Body of pancreas (tissue), 4 donors: Measurements from ENCODE around the gene COL26A1. TPM values are rescaled to one million over a fixed set of nuclear protein-coding genes. Genes with fewer than 3 reads are reported as not detected.
A peak's percentile ranks its signal among the peaks of the same experiment; 100 is the strongest.

Experiments used
- ATAC-seq: fragments of 150-250 bp; one replicate; pipeline ENCODE4 v1.9.1; 2016
- DNase-seq, 4 donors: peaks; one replicate each; pipeline ENCODE4 v3.0.0-alpha.2; 2019
- H3K27ac ChIP-seq, 4 donors: fragments of 200-600 bp; sonication (generic); 1 replicate in 3 of 4; 2 replicates in 1 of 4; pipeline versions ENCODE4 v1.5.1 to v1.6.1; 2016 to 2019; ENCODE audit warnings: mild to moderate bottlenecking in 1 of 4, mixed read lengths in 1 of 4, moderate library complexity in 1 of 4
- H3K27me3 ChIP-seq, 2 donors: fragments of 200-600 bp; sonication (generic); one replicate each; pipeline ENCODE4 v1.6.0; 2016; ENCODE audit warnings: mild to moderate bottlenecking in 1 of 2
- H3K36me3 ChIP-seq, 2 donors: fragments of 200-600 bp; sonication (generic); replicated peaks in 1 of 2; 2 replicates each; pipeline ENCODE4 v1.5.1; 2016; ENCODE audit warnings: low read depth in 2 of 2; ENCODE audit not compliant: insufficient read depth in 1 of 2
- H3K4me1 ChIP-seq: fragments of 200-600 bp; sonication (generic); one replicate; pipeline ENCODE4 v1.6.0; 2016
- H3K4me3 ChIP-seq, 2 donors: fragments of 200-600 bp; sonication (generic); 1 replicate in 1 of 2; 2 replicates in 1 of 2; pipeline ENCODE4 v1.5.1; 2016 to 2019
- H3K9me3 ChIP-seq, 3 donors: fragments of 200-600 bp; sonication (generic); 1 replicate in 2 of 3; 2 replicates in 1 of 3; pipeline ENCODE4 v1.5.1; 2016
- POLR2A ChIP-seq, 3 donors: fragments of 450-650 bp; IDR thresholded peaks; one replicate each; pipeline ENCODE4 v1.6.1; 2016; ENCODE audit warnings: antibody characterized with exemption in 3 of 3, mild to moderate bottlenecking in 2 of 3
- WGBS, 2 donors: methylation state at CpG; one replicate each; pipeline ENCODE4 v1.1.5; 2017; 5-methylcytosine and 5-hydroxymethylcytosine counted together
- intact Hi-C: fragments of 100-400 bp; cut with DNase I; formaldehyde crosslinking; loops from one replicate; pipeline ENCODE4 v1.15.1; 2023
- total RNA-seq, 2 donors: library from RNA; depleted of rRNA; stranded (reverse); fragments of >200 nt; gene quantifications; one replicate each; pipeline ENCODE4 v1.1.0, GENCODE V29; 2016
- TF ChIP-seq, protein P1 (sequence below), 7 experiments: fragments of 450-650 bp in 4 of 7; fragments of 200-600 bp in 3 of 7; sonication (generic) in 3 of 7; IDR thresholded peaks; one replicate each; pipeline ENCODE4 v1.5.1; 2016 to 2019; ENCODE audit warnings: antibody characterized with exemption in 7 of 7

Gene COL26A1
- total RNA-seq, 2 donors from 2014 or later = 0.78 to 2.0 TPM

DNA sequence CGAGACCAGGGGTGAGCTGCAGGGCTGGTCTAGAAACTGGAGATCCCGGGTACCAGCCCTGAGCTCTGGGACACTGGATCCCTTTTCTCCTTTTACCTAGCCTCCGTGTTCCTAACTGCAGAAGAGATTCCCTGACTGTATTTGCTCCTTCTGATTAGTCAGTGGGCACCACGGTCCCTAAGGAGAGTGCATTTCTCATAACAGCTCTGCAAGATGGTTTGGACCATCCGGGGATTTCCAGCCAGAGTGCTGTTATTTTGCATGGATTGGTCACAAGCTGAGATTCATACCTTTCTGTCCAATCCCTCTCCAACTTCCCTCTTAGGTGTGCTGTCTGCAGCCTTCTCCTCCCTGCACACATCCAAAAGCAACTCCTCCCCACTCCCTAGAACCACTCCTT is 143.9 kb downstream of the COL26A1 start:
- no peak for ATAC-seq
- Histone ChIP-seq H3K4me1 (no peaks in the 10 kb centered on the region), H3K4me3 (no peak overlapping the region), H3K9me3 (no peaks in the 10 kb centered on the region), H3K27me3 (no peaks in the 10 kb centered on the region), H3K27ac (no peak overlapping the region), H3K36me3 (no peaks in the 10 kb centered on the region)
- TF ChIP-seq, protein P1, sequence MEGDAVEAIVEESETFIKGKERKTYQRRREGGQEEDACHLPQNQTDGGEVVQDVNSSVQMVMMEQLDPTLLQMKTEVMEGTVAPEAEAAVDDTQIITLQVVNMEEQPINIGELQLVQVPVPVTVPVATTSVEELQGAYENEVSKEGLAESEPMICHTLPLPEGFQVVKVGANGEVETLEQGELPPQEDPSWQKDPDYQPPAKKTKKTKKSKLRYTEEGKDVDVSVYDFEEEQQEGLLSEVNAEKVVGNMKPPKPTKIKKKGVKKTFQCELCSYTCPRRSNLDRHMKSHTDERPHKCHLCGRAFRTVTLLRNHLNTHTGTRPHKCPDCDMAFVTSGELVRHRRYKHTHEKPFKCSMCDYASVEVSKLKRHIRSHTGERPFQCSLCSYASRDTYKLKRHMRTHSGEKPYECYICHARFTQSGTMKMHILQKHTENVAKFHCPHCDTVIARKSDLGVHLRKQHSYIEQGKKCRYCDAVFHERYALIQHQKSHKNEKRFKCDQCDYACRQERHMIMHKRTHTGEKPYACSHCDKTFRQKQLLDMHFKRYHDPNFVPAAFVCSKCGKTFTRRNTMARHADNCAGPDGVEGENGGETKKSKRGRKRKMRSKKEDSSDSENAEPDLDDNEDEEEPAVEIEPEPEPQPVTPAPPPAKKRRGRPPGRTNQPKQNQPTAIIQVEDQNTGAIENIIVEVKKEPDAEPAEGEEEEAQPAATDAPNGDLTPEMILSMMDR (IDR thresholded peaks at IDR 0.05) = no peak
- no peak for TF ChIP-seq POLR2A (IDR thresholded peaks at IDR 0.05)
- WGBS, 2 donors = 43 to 46% methylated on average over 4 to 5 of the region's 5 CpGs
- intact Hi-C loops = no loop called here
- no peak for DNase-seq

DNA sequence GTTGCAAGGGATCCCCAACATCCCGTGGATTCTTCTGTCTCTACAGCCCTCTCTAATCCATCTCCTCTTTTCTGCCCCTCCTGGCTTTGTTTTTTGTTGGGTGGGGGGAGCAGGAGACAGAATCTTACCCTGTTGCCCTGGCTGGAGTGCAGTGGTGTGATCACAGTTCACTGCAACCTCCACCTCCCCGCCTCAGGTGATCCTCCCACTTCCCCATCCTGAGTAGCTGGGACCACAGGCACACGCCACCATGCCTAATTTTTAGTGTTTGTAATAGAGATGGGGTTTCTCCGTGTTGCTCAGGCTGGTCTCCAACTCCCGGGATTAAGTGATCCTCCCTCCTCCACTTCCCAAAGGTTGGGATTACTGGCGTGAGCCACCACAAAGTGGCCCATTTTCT is 144.7 kb downstream of the COL26A1 start:
- intact Hi-C loops = no loop called here
- ATAC-seq (no peak), DNase-seq (no peak)
- no peaks in the 10 kb centered on the region for H3K4me1 ChIP-seq
- 42 to 57% methylated on average over 6 of the region's 6 CpGs for WGBS, 2 donors
- H3K9me3 ChIP-seq = no peaks in the 10 kb centered on the region
- H3K27me3 ChIP-seq = no peaks in the 10 kb centered on the region
- no peak overlapping the region for H3K27ac ChIP-seq
- H3K36me3 ChIP-seq = no peaks in the 10 kb centered on the region
- no peak for TF ChIP-seq POLR2A (IDR thresholded peaks at IDR 0.05)
- TF ChIP-seq, protein P1 (IDR thresholded peaks at IDR 0.05) = no peak
- H3K4me3 ChIP-seq = no peak overlapping the region

GRCh38 chr7:101507791-101508252 is 145.1 kb downstream of the COL26A1 start:
- no peak for TF ChIP-seq POLR2A (IDR thresholded peaks at IDR 0.05)
- TF ChIP-seq, protein P1 (IDR thresholded peaks at IDR 0.05) = peak; percentile 8 to 61 (median 44)
- intact Hi-C loops = no loop called here
- Histone ChIP-seq H3K27me3 (no peaks in the 10 kb centered on the region), H3K36me3 (no peaks in the 10 kb centered on the region), H3K4me3 (no peak overlapping the region), H3K9me3 (no peaks in the 10 kb centered on the region), H3K4me1 (no peaks in the 10 kb centered on the region), H3K27ac (no peak overlapping the region)
- no peak for ATAC-seq
- WGBS, 2 donors = 29 to 30% methylated on average over 9 of the region's 9 CpGs
- DNase-seq = peak; percentile 14 to 45 (median 26)

GRCh38 chr7:101510297-101510696 is 147.6 kb downstream of the COL26A1 start:
- no peaks in the 10 kb centered on the region for H3K9me3 ChIP-seq
- H3K4me1 ChIP-seq = no peaks in the 10 kb centered on the region
- intact Hi-C loops = no loop called here
- no peak overlapping the region for H3K4me3 ChIP-seq
- DNase-seq (no peak), ATAC-seq (no peak)
- no peaks in the 10 kb centered on the region for H3K27me3 ChIP-seq
- 82 to 85% methylated on average over 4 to 5 of the region's 5 CpGs for WGBS, 2 donors
- H3K27ac ChIP-seq = no peak overlapping the region
- TF ChIP-seq, protein P1 (IDR thresholded peaks at IDR 0.05) = no peak
- no peak for TF ChIP-seq POLR2A (IDR thresholded peaks at IDR 0.05)
- H3K36me3 ChIP-seq = no peaks in the 10 kb centered on the region

GRCh38 chr7:101511965-101512364 is 149.3 kb downstream of the COL26A1 start:
- ATAC-seq = no peak
- H3K27ac ChIP-seq = no peak overlapping the region
- 77 to 79% methylated on average over 5 of the region's 5 CpGs for WGBS, 2 donors

More at GRCh38 chr7:101511965-101512364, 149.3 kb downstream of the COL26A1 start:
- Histone ChIP-seq H3K9me3 (no peaks in the 10 kb centered on the region), H3K36me3 (no peaks in the 10 kb centered on the region), H3K4me1 (no peaks in the 10 kb centered on the region), H3K4me3 (no peak overlapping the region), H3K27me3 (no peaks in the 10 kb centered on the region)
- no peak for DNase-seq
- intact Hi-C loops = no loop called here
- no peak for TF ChIP-seq POLR2A (IDR thresholded peaks at IDR 0.05)
- TF ChIP-seq, protein P1 (IDR thresholded peaks at IDR 0.05) = no peak
